ENCODE results near the gene DOCK4.

DOCK4 gene

GRCh38 chr7:112105584-112106530 is 100.3 kb downstream of the DOCK4 start:
- no peak for DNase-seq

GRCh38 chr7:112104120-112104519 is 102.1 kb downstream of the DOCK4 start:
- no peak for DNase-seq

GRCh38 chr7:112103246-112103645 is 103.0 kb downstream of the DOCK4 start:
- DNase-seq = peak; percentile 30

- DNase-seq = no peak
Observed at GRCh38 chr7:112101201-112101846, 104.9 kb downstream of the DOCK4 start.

- DNase-seq = no peak
Observed at GRCh38 chr7:112097524-112097923, 108.7 kb downstream of the DOCK4 start.

- DNase-seq = no peak
Observed at GRCh38 chr7:112093409-112093808, 112.8 kb downstream of the DOCK4 start.

GRCh38 chr7:112092709-112093395 is 113.3 kb downstream of the DOCK4 start:
- no peak for DNase-seq

- no peak for DNase-seq
Observed at GRCh38 chr7:112092306-112092705, 113.9 kb downstream of the DOCK4 start.

GRCh38 chr7:112091768-112092167 is 114.4 kb downstream of the DOCK4 start:
- DNase-seq = no peak

GRCh38 chr7:112089551-112089950 is 116.6 kb downstream of the DOCK4 start:
- no peak for DNase-seq

- DNase-seq = no peak
Observed at GRCh38 chr7:112088484-112089016, 117.6 kb downstream of the DOCK4 start.

- no peak for DNase-seq
Observed at GRCh38 chr7:112086496-112087254, 119.5 kb downstream of the DOCK4 start.

GRCh38 chr7:112084520-112084971 is 121.7 kb downstream of the DOCK4 start:
- peak; percentile 70 for DNase-seq

GRCh38 chr7:112083776-112084355 is 122.3 kb downstream of the DOCK4 start:
- DNase-seq = no peak

- DNase-seq = no peak
Observed at GRCh38 chr7:112082306-112082705, 123.9 kb downstream of the DOCK4 start.

GRCh38 chr7:112081778-112082177 is 124.4 kb downstream of the DOCK4 start:
- peak; percentile 73 for DNase-seq

- peak; percentile 93 for DNase-seq
Observed at GRCh38 chr7:112080978-112081377, 125.2 kb downstream of the DOCK4 start.

GRCh38 chr7:112080441-112080840 is 125.8 kb downstream of the DOCK4 start:
- peak; percentile 90 for DNase-seq

GRCh38 chr7:112079673-112080072 is 126.5 kb downstream of the DOCK4 start:
- no peak for DNase-seq

- no peak for DNase-seq
Observed at GRCh38 chr7:112079122-112079521, 127.1 kb downstream of the DOCK4 start.

- no peak for DNase-seq
Observed at GRCh38 chr7:112076324-112076723, 129.9 kb downstream of the DOCK4 start.

- DNase-seq = no peak
Observed at GRCh38 chr7:112074464-112074863, 131.7 kb downstream of the DOCK4 start.

All from MV-4-11 (cell line).